GM21786 (cell line): ENCODE results near the gene LIG4.
A peak's percentile ranks its signal among the peaks of the same experiment; 100 is the strongest.

Experiments used
- ATAC-seq: cut with Tn5 transposase; IDR thresholded peaks from one replicate; pipeline ENCODE4 v1.9.1; 2021; ENCODE audit not compliant: unreplicated experiment

The LIG4 gene

GRCh38 chr13:108194435-108194936 is 20.9 kb downstream of the LIG4 start:
- no peak for ATAC-seq

GRCh38 chr13:108193806-108194205 is 21.5 kb downstream of the LIG4 start:
- no peak for ATAC-seq

DNA sequence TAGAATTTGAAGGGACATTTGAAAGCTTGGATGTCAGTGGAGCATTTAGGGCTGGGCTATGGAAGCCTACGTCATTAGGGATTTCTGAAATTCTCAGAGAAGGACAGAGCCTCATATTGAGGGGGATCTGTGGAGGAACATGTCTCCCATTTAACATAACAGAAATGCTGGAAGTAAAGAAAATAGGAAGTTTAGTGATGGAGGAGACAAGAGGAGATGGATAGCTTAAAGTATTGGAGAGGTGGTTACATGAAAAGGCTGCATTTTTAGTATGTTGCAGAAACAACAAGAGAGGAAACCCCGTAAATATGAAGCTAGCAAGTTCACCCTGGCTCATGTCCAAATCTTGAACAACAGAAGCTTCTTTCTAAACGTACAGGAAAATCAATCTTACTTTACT is 24.4 kb downstream of the LIG4 start:
- ATAC-seq: no peak

GRCh38 chr13:108188260-108188659 is 27.1 kb downstream of the LIG4 start:
- ATAC-seq: no peak

DNA sequence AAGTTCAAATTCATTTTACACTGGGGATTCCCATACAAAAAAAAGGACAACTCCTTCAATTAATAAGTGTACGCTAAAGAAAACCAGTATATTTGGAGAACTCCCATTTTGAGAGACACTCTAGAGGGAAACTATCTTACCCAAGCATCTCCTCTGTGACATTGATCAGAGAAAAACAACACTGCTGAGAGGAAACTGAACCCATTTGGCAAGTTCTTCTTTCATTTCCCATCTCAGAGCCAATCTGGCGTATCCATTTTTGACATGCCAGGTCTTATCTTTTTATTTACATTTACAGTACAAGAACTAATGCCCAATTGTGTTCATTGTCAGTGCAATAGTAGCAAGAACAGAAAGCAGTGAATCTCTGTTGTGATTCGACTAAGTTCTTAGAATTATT is 30.1 kb downstream of the LIG4 start:
- ATAC-seq: no peak

- ATAC-seq: no peak
Measured at GRCh38 chr13:108182652-108183051, 32.7 kb downstream of the LIG4 start.

GRCh38 chr13:108178078-108178477 is 37.3 kb downstream of the LIG4 start:
- no peak for ATAC-seq

GRCh38 chr13:108176685-108177274 is 38.6 kb downstream of the LIG4 start:
- ATAC-seq: peak; percentile 53

GRCh38 chr13:108168929-108169328 is 46.4 kb downstream of the LIG4 start:
- ATAC-seq: no peak

DNA sequence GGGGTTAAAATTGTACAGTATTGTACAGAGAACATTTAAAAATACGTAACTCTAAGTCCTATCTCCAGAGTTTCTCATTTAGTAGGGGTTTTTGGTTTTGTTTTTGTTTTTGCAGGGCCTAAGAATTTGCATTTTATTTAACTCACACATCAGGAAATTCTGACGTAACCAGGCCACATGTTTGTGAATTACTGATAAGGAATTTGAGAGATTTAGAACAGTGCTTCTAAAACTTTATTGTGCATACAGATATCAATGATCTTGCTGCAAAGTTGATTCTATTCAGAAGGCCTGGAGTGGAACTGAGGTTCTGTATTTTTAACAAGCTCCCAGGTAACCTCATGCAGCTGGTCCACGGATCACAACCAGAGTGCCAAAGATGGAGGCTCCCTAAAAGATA is 49.3 kb downstream of the LIG4 start:
- no peak for ATAC-seq

DNA sequence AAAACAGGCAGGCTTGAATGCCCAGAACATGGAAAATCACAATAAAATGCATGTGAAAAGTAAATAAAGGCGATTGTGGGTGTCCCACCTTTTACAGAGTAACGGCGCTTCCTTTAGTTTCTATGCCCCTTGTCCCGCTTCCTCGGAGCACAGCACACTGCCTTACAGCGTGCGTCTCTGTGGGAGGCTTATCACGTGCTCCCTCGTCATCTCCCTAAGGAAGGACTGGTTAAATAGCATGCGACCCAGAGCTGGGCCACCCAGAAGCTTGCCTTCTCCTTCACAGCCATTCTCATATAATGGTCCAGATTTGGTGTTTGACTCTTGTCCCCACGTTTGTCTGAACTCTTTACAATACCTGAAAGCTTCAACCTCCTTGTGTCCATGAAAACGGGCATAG is 56.6 kb downstream of the LIG4 start:
- ATAC-seq: no peak
